HG03342 (cell line): ENCODE results near the gene FIGNL1.

Source experiments
- ATAC-seq: cut with Tn5 transposase; IDR thresholded peaks from one replicate; pipeline ENCODE4 v1.9.1; 2021; ENCODE audit warnings: mild to moderate bottlenecking, moderate library complexity; ENCODE audit not compliant: unreplicated experiment

The FIGNL1 gene

GRCh38 chr7:50399635-50400034 is 50.5 kb downstream of the FIGNL1 start:
- ATAC-seq: no peak

- ATAC-seq: no peak
Observed at GRCh38 chr7:50399206-50399605, 50.9 kb downstream of the FIGNL1 start.

GRCh38 chr7:50397971-50398324 is 52.2 kb downstream of the FIGNL1 start:
- ATAC-seq: no peak

GRCh38 chr7:50397320-50397970 is 52.7 kb downstream of the FIGNL1 start:
- peak; percentile 63 for ATAC-seq

- ATAC-seq: no peak
Observed at GRCh38 chr7:50396856-50397255, 53.3 kb downstream of the FIGNL1 start.

GRCh38 chr7:50394315-50394714 is 55.8 kb downstream of the FIGNL1 start:
- no peak for ATAC-seq
